ENCODE measurements around the gene CCL19.

- TF ChIP-seq SNAI2 (CRISPR knock-in tag; IDR thresholded peaks at IDR 0.05) (no peak), RARB (CRISPR knock-in tag; IDR thresholded peaks at IDR 0.05) (no peak), PATZ1 (CRISPR knock-in tag; IDR thresholded peaks at IDR 0.05; ENCODE audit: borderline replicate concordance) (no peak), CSDC2 (CRISPR knock-in tag; IDR thresholded peaks at IDR 0.05) (no peak), ISL1 (CRISPR knock-in tag; IDR thresholded peaks at IDR 0.05) (no peak), TCF4 (CRISPR knock-in tag; IDR thresholded peaks at IDR 0.05; ENCODE audit: borderline replicate concordance) (no peak), ZNF565 (CRISPR knock-in tag; conservative IDR thresholded peaks at IDR 0.05; ENCODE audit: low read depth) (no peak), OSR1 (CRISPR knock-in tag; IDR thresholded peaks at IDR 0.05) (no peak), ZNF70 (CRISPR knock-in tag; IDR thresholded peaks at IDR 0.05) (no peak), ZC3H10 (CRISPR knock-in tag; IDR thresholded peaks at IDR 0.05) (no peak), ZFP30 (CRISPR knock-in tag; IDR thresholded peaks at IDR 0.05) (no peak), ARNTL (CRISPR knock-in tag; IDR thresholded peaks at IDR 0.05; ENCODE audit: borderline replicate concordance, low read depth) (no peak), TSHZ2 (CRISPR knock-in tag; IDR thresholded peaks at IDR 0.05) (no peak), ZFP3 (CRISPR knock-in tag; IDR thresholded peaks at IDR 0.05) (no peak)
Measured at GRCh38 chr9:34688329-34689115, 2.6 kb downstream of the CCL19 start.

Measured in SK-N-SH treated with all-trans-retinoic acid at 6 μM for 48 hours (cell line).